K562 (cell line): ENCODE measurements around the gene INPP5K. TPM values are rescaled to one million over a fixed set of nuclear protein-coding genes. Genes with fewer than 3 reads are reported as not detected.

ENCODE experiments used
- BCOR ChIP-seq: fragments of 450-650 bp; IDR thresholded peaks from 2 replicates; pipeline ENCODE4 v1.6.1; 2016
- CREB1 ChIP-seq, 2 experiments: sonication (generic) in 1 of 2; formaldehyde crosslinking in 1 of 2; IDR thresholded peaks; 2 replicates each; pipeline versions ENCODE4 v1.6.1 to v1.8.0; 2012 to 2022; ENCODE audit warnings: inconsistent platforms in 1 of 2, mild to moderate bottlenecking in 1 of 2, missing genetic modification reagents in 1 of 2, moderate library complexity in 1 of 2
- FOXA3 ChIP-seq, 2 experiments: fragments of 450-650 bp in 1 of 2; sonication (generic) in 1 of 2; formaldehyde crosslinking; IDR thresholded peaks in 1 of 2; conservative IDR thresholded peaks in 1 of 2; 2 replicates each; pipeline versions ENCODE4 v1.4.0 to v1.8.0; 2020 to 2022; ENCODE audit warnings: mild to moderate bottlenecking in 2 of 2, missing genetic modification reagents in 1 of 2
- GTF2F1 ChIP-seq: IDR thresholded peaks from 2 replicates; pipeline ENCODE4 v1.6.1; 2011; ENCODE audit warnings: low read depth, low read length, improper control_type of control experiment
- HDAC2 ChIP-seq: fragments of 450-650 bp; IDR thresholded peaks from 2 replicates; pipeline ENCODE4 v1.6.1; 2016; ENCODE audit warnings: mild to moderate bottlenecking
- JUND ChIP-seq, 2 experiments: IDR thresholded peaks; 2 replicates in 1 of 2; 3 replicates in 1 of 2; pipeline ENCODE4 v1.6.1; 2011; ENCODE audit warnings: borderline replicate concordance in 2 of 2, low read depth in 2 of 2, low read length in 2 of 2, improper control_type of control experiment in 1 of 2, missing biosample characterization in 1 of 2, missing genetic modification characterization in 1 of 2, missing genetic modification reagents in 1 of 2
- PPARD ChIP-seq: fragments of 250-450 bp; sonication (Bioruptor Pico); IDR thresholded peaks from 2 replicates; pipeline ENCODE4 v1.8.0; 2022; ENCODE audit warnings: inconsistent platforms, mild to moderate bottlenecking, moderate library complexity
- TAF15 ChIP-seq: fragments of 200-400 bp; formaldehyde crosslinking; IDR thresholded peaks from 2 replicates; pipeline ENCODE4 v1.6.1; 2017; ENCODE audit warnings: mild to moderate bottlenecking, low read depth, low read length, moderate library complexity
- ZNF316 ChIP-seq: fragments of 450-650 bp; IDR thresholded peaks from 2 replicates; pipeline ENCODE4 v1.6.1; 2016
- ZNF436 ChIP-seq: fragments of 250-450, 450-650 bp; sonication (Bioruptor Pico); formaldehyde crosslinking; IDR thresholded peaks from 2 replicates; pipeline ENCODE4 v1.7.0; 2020; ENCODE audit warnings: mild to moderate bottlenecking
- ZNF444 ChIP-seq: fragments of 250-450 bp; sonication (Bioruptor Pico); IDR thresholded peaks from 2 replicates; pipeline ENCODE4 v1.4.0; 2020; ENCODE audit warnings: mild to moderate bottlenecking, moderate library complexity
- polyA plus RNA-seq, 8 experiments: library from polyadenylated mRNA; depleted of rRNA in 4 of 8; stranded (reverse) in 5 of 8; unstranded in 3 of 8; fragments of >200 nt; fragmentation: Nextera tagmentation in 2 of 8; fragmentation: Illumina TruSeq in 1 of 8; extraction: Ambion mirVana in 2 of 8; extraction: Trizol in 1 of 8; gene quantifications; 2 replicates each; pipeline versions ENCODE4 v1.2.1 to v1.2.3, GENCODE V29; 2011 to 2014; ENCODE audit warnings: inconsistent platforms in 1 of 8, missing spikeins in 1 of 8
- total RNA-seq, 7 experiments: library from RNA; depleted of rRNA in 6 of 7; stranded (reverse); fragments of >200 nt in 6 of 7; fragmentation: Illumina TruSeq in 2 of 7; extraction: Trizol in 2 of 7; gene quantifications; 2 replicates each; pipeline versions ENCODE4 v1.2.1 to v1.2.3, GENCODE V29; 2011 to 2021; ENCODE audit warnings: low replicate concordance in 1 of 7
- TF ChIP-seq, protein P1 (sequence below), 2 experiments: fragments of 200-800 bp in 1 of 2; sonication (Bioruptor generic) in 1 of 2; sonication (generic) in 1 of 2; formaldehyde crosslinking in 1 of 2; IDR thresholded peaks in 1 of 2; conservative IDR thresholded peaks in 1 of 2; 2 replicates each; pipeline versions ENCODE4 v1.5.0 to v1.6.1; 2016 to 2020; ENCODE audit warnings: missing compliant biosample characterization in 1 of 2, missing genetic modification characterization in 1 of 2, missing genetic modification reagents in 1 of 2
- TF ChIP-seq, protein P2 (sequence below), 2 experiments: fragments of 450-650 bp in 1 of 2; sonication (generic) in 1 of 2; formaldehyde crosslinking in 1 of 2; IDR thresholded peaks in 1 of 2; conservative IDR thresholded peaks in 1 of 2; 2 replicates each; pipeline versions ENCODE4 v1.6.1 to v1.8.1; 2016 to 2023; ENCODE audit warnings: mild to moderate bottlenecking in 2 of 2, moderate library complexity in 2 of 2, inconsistent platforms in 1 of 2, missing genetic modification reagents in 1 of 2
- TF ChIP-seq, protein P3 (sequence below), 3 experiments: IDR thresholded peaks in 2 of 3; conservative IDR thresholded peaks in 1 of 3; 2 replicates each; pipeline ENCODE4 v1.5.1; 2011 to 2012; ENCODE audit warnings: low read length in 3 of 3, mild to moderate bottlenecking in 3 of 3, control low read depth in 2 of 3, improper control_type of control experiment in 1 of 3, inconsistent platforms in 1 of 3, low read depth in 1 of 3, mixed read lengths in 1 of 3, moderate library complexity in 1 of 3; ENCODE audit not compliant: insufficient read depth in 2 of 3
- TF ChIP-seq, protein P4 (sequence below): IDR thresholded peaks from 2 replicates; pipeline ENCODE4 v1.6.1; 2016; ENCODE audit warnings: missing genetic modification characterization, missing compliant biosample characterization
- TF ChIP-seq, protein P5 (sequence below): fragments of 450-650 bp; IDR thresholded peaks from 2 replicates; pipeline ENCODE4 v1.6.1; 2016

The INPP5K gene
- total and polyA plus RNA-seq, 9 of the 15 experiments (the other 6 are each of a cell fraction or from before 2014, with no cell fraction given) = 0.63 to 15.1 (median 10.1) TPM

DNA sequence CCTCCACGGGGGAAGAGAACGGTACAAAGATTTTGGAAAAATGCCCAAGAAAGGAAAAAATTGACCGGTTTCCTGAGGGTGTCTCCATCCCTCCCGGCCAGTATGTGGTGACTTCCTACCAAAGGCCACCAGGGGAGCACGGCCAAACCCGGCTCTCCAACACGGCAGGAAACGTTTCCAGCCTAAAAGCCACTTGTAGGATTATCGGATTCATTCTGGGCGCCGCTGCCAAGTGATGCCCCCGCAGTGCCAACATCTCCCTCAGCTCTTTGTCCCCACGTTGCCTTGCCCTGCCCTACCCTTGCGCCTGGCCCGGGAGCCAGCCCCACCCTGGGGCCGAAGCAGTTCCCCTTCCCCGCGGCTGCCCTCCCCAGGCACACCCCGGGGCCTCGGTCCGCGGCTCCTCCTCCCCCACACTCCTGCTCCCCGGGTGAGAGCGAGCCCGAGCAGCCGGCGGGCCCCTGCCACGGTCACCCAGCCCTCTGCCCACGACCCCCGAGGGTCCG, 61.1 kb downstream of the INPP5K start (continued):
- TF ChIP-seq TAF15 (no peak), FOXA3 (CRISPR knock-in tag; conservative IDR thresholded peaks at IDR 0.05 in 1 of 2, IDR thresholded peaks at IDR 0.05 in 1 of 2) (no peak), CREB1 (IDR thresholded peaks at IDR 0.05) (no peak), CREB1 (CRISPR knock-in tag; IDR thresholded peaks at IDR 0.05) (no peak), ZNF316 (no peak), GTF2F1 (no peak), JUND (IDR thresholded peaks at IDR 0.05; ENCODE audit: borderline replicate concordance, low read depth, low read length) (no peak), JUND (tag; IDR thresholded peaks at IDR 0.05; ENCODE audit: borderline replicate concordance, low read depth, low read length) (no peak), HDAC2 (no peak), PPARD (CRISPR knock-in tag) (no peak), BCOR (no peak), ZNF444 (no peak), ZNF436 (no peak)
- TF ChIP-seq, protein P1, sequence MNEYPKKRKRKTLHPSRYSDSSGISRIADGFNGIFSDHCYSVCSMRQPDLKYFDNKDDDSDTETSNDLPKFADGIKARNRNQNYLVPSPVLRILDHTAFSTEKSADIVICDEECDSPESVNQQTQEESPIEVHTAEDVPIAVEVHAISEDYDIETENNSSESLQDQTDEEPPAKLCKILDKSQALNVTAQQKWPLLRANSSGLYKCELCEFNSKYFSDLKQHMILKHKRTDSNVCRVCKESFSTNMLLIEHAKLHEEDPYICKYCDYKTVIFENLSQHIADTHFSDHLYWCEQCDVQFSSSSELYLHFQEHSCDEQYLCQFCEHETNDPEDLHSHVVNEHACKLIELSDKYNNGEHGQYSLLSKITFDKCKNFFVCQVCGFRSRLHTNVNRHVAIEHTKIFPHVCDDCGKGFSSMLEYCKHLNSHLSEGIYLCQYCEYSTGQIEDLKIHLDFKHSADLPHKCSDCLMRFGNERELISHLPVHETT (CRISPR knock-in tag; conservative IDR thresholded peaks at IDR 0.05 in 1 of 2, IDR thresholded peaks at IDR 0.05 in 1 of 2) = peak in 1 of 2 experiments; percentile 30; a peak in 1 of 4 replicates
- TF ChIP-seq, protein P2, sequence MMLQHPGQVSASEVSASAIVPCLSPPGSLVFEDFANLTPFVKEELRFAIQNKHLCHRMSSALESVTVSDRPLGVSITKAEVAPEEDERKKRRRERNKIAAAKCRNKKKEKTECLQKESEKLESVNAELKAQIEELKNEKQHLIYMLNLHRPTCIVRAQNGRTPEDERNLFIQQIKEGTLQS (IDR thresholded peaks at IDR 0.05) = no peak
- TF ChIP-seq, protein P2 (CRISPR knock-in tag; conservative IDR thresholded peaks at IDR 0.05) = no peak
- TF ChIP-seq, protein P3, sequence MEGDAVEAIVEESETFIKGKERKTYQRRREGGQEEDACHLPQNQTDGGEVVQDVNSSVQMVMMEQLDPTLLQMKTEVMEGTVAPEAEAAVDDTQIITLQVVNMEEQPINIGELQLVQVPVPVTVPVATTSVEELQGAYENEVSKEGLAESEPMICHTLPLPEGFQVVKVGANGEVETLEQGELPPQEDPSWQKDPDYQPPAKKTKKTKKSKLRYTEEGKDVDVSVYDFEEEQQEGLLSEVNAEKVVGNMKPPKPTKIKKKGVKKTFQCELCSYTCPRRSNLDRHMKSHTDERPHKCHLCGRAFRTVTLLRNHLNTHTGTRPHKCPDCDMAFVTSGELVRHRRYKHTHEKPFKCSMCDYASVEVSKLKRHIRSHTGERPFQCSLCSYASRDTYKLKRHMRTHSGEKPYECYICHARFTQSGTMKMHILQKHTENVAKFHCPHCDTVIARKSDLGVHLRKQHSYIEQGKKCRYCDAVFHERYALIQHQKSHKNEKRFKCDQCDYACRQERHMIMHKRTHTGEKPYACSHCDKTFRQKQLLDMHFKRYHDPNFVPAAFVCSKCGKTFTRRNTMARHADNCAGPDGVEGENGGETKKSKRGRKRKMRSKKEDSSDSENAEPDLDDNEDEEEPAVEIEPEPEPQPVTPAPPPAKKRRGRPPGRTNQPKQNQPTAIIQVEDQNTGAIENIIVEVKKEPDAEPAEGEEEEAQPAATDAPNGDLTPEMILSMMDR (IDR thresholded peaks at IDR 0.05 in 2 of 3, conservative IDR thresholded peaks at IDR 0.05 in 1 of 3; ENCODE audit: insufficient read depth in 2 of 3, low read depth in 1 of 3, low read length in 3 of 3) = peak; percentile 49 to 74 (median 62)
- TF ChIP-seq, protein P4, sequence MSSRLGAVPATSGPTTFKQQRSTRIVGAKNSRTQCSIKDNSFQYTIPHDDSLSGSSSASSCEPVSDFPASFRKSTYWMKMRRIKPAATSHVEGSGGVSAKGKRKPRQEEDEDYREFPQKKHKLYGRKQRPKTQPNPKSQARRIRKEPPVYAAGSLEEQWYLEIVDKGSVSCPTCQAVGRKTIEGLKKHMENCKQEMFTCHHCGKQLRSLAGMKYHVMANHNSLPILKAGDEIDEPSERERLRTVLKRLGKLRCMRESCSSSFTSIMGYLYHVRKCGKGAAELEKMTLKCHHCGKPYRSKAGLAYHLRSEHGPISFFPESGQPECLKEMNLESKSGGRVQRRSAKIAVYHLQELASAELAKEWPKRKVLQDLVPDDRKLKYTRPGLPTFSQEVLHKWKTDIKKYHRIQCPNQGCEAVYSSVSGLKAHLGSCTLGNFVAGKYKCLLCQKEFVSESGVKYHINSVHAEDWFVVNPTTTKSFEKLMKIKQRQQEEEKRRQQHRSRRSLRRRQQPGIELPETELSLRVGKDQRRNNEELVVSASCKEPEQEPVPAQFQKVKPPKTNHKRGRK (tag) = no peak
- TF ChIP-seq, protein P5, sequence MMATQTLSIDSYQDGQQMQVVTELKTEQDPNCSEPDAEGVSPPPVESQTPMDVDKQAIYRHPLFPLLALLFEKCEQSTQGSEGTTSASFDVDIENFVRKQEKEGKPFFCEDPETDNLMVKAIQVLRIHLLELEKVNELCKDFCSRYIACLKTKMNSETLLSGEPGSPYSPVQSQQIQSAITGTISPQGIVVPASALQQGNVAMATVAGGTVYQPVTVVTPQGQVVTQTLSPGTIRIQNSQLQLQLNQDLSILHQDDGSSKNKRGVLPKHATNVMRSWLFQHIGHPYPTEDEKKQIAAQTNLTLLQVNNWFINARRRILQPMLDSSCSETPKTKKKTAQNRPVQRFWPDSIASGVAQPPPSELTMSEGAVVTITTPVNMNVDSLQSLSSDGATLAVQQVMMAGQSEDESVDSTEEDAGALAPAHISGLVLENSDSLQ = no peak
